Suppressor macrophage treated with lipopolysaccharide for 1 hour (primary cell): ENCODE results near the gene CBX2.
"Not testable (repeated sequence)": the region's sequence is repeated elsewhere in the genome, so short reads cannot be mapped to it uniquely, and the experiment has no call there.

Experiments used
- DNase-seq, 3 donors: peaks; one replicate each; pipeline ENCODE4 v3.0.0-alpha.2; 2020 to 2022

CBX2 gene

DNA sequence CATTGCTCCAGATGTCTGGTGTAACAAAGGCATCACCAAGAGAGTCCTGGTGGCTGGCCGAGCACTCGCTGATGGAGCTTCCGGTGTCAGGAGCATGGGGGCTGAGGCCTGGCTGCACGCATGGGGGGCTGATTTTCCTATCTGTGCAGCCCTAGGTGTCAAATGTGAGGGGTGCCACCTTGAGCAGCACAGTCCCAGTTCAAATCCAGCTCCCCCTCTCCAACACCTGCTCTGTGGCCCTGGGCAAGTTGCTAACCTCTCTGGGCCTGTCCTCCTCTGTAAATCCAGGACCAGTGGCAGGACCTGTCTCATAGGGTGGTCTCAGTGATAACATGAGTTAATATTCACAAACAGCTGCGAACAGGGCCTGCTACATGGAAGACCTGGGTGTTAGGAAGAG, 34.3 kb upstream of the CBX2 start:
- DNase-seq: no peak

DNA sequence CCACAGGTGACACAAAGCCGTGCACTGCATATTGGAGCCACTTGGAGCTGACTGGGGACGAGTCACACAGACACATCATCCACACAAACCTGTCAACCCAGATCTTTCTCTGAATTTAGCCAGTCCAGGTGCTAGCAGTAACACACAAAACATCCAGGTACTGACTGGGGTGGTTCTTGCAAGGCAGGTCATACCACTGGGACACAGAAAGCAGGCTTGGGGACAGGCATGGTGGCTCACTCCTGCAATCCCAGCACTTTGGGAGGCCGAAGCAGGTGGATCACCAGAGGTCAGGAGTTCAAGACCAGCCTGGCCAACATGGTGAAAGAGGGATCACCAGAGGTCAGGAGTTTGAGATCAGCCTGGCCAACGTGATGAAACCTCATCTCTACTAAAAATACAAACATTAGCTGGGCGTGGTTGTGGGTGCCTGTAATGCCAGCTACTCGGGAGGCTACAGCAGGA, 32.3 kb upstream of the CBX2 start:
- DNase-seq: no peak

DNA sequence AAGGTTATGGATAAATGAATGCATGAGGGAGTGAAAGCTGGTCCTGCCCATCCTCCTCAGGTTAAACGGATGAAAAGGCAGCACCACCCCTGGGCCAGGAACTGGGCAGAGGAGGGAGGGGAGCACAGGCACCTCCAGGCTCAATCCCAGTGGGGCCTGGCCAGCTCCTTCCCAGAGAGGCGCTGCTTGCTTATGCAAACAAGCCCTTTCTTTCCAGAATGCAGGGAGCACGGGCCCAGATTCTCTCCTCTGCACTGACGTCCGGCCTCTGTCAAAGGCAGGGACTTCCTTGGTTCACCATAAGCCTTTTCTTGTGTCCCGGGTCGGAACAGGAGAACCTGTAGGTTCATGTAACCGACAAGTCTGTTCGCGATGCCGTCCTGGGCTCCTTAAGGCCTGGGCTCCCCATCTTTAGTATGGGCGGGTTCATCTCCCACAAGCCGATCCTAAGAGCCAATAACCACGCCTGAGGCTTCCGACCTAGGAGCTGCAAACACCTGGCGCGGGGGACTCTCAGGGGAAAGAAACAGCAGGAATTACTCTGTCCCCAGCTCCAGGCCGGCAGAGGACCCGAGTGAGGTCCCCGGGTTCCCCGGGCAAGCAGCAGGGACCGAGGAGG, 30.9 kb upstream of the CBX2 start:
- no peak for DNase-seq

DNA sequence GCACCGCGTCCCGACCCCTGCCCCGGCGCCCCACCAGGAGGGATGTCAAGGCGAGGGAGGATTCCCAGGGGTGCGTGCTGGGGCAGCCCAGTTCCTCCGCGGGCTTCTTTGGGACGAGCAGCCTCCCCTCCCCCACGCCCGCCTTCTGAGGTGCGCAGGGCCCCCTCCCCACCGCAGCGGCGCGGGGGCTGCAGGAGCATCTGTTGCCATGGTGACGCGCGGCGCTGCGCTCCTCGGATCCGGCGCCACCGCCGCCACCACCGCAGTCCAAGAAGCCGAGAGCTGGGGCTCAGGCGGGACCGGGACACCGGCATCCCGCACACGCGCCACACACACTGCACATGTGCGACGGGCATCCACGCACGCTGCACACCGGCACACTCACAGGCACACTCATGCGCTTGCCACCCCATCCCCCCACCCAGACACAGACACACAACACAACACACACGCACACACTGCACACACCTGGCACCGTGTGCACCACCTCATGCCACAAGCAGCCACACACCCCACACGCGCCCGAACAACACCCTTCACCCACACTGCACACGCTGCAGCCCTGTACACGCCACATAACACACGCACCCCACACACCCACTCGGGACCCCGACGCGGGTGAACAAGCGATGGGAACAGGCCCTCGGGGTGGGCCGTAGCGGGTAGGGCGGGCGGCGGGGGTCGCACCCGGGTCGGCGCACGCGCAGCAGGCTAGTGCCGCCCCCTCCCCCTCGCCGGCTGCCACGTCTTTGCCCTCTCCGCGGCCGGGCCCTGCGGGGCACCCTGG, 30.2 kb upstream of the CBX2 start:
- no peak for DNase-seq

DNA sequence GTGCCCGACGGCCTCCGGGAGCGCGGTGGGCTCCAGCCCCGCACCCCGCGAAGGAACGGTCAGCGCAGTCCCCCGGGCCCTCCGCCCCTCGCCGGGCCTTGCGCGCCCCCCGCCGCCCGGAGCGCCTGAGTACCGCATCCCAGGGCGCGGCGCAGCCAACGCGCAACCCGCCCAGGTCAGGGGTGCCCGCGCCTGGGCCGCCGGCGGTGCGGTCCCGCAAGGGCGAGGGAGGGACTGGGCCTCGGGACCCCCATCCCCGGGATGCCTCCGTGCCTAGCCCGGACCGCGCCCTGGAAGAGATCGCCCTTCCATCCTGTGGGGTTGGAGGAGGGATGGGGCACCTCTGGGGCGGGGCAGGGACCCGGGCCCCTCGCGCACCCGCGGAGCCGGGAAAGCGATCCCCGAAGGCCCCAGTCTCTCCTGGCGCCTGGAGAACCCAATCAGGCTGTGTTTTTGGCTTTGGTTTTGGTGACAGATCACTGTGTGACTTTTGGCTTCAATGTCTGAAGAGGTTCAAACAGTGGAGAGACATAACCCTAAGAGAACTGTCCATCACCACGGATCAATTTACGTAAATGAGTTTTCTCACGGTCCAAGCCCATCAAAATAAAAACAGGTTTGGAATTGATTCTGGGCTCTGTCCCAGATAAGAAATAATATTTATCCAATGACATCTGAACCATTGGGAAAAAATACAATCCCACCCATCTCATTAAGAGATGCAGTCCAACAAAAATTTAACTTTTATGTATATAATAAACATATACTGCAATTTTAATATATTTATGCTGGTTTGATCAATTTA, 29.5 kb upstream of the CBX2 start:
- no peak for DNase-seq

DNA sequence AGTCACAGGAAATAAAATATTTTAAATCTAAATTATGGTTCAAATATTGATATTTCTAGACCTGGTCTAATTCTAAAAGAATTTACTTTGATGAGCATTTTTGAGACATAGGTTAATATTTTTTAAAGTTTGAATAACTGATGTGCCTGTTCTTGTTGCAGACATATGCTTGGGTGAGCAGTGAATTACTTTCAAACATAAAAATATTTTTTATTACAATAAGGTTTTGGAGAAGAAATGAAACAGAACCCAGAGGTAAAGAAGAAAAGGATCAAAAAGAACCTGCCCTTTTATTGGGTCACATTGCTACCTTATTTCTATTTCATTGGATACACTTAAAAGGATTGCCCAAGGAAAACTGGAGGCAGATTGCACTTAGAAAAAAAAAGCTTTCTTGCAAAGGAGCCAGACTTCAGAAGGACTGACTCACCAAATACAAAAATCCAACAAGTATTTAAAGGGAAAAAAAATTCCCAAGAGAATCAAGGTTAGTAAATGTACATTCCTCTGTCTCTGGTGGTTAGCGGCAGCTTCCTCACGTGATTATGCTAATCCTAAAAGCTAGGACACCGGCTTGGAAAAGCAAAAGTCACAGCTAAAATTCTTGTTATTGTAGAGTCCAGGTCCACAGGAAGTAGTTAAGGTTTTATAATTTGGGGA, 28.7 kb upstream of the CBX2 start:
- no peak for DNase-seq

DNA sequence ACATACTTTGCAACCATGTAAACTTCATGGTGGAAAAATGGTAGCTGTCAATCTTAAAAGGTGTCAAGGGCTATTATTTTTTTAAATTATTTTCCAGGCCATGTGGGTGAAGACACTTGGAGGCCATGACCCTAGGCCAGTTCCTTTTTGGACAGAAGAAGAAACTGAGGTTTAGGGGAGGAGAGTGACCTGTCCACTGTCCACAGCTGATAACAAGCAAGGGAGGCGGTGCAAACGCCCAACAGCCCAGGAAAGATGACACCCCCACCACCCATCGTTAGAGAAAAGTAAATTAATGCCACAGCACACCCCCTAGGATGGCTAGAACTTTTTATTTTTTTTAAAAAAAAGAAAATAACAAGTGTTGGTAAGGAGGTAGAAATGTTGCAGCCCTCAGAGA, 28.0 kb upstream of the CBX2 start:
- no peak for DNase-seq

DNA sequence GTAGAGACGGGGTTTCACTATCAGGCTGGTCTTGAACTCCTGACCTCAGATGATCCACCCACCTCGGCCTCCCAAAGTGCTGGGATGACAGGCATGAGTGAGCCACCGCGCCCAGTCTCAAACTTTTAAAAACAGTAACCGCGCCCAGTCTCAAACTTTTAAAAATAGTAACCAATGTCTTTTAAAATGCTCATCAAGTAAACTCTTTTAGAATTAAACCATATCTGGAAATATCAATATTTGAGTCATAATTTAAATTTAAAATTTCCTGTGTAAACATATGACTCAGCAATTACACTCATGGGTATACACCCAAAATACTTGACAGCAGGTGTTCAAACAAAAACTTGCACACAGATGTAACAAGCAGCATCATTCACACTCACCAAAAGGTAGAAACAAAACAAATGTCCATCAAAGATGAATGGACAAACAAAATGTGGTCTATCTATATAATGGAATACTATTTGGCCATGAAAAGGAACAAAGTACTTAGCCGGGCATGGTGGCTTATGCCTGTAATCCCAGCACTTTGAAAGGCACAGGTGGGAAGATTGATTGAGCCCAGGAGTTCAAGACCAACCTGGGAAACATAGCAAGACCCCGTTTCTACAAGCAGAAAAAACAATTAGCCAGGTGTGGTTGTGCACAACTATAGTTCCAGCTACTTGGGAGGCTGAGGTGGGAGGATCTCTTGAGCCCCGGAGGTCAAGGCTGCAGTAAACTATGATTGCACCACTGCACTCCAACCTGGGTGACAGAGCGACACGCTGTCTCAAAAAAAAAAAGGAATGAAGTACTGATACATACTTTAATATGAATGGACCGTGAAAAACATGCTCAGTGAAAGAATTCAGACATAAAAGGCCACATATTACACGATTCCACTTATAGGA, 27.1 kb upstream of the CBX2 start:
- DNase-seq: no peak

DNA sequence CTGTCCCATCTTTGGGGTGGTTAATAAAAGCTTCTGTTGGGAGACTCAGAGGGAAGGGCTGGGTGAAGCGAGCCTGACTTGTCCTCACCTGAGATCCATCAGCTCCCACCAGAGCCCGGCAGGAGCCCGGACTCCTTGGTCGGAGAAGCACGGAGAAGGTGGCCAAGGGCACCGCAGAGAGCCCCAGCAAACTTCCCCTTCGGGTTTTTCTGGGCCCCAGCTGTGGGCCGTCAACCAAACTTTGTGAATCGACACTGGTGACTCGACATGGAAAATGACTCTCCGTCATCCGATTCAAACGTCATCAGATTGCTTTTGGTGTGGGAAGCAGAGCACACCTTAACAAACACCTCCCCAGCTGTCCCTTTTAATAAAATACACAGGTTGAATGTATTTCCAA, 25.8 kb upstream of the CBX2 start:
- DNase-seq: peak; percentile 82 to 88 (median 85)

DNA sequence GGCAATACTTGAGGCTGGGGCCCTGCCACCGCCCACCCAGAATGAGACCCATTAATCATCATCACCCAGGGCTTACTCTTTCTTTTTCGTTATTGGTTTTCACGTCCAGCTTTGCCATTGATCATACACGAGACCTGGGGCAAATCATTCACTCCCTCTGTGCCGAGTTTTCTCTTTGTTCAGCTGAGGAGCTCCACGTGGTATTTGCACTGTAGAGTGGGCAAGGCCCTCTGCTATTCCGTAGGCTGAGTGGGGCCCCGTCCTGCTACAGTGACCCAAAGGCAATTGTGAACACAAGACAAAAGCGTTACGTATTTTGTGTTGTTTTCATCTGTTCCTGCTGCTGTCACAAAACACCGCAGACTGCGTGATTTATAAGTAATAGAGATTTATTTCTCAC, 23.6 kb upstream of the CBX2 start:
- no peak for DNase-seq

DNA sequence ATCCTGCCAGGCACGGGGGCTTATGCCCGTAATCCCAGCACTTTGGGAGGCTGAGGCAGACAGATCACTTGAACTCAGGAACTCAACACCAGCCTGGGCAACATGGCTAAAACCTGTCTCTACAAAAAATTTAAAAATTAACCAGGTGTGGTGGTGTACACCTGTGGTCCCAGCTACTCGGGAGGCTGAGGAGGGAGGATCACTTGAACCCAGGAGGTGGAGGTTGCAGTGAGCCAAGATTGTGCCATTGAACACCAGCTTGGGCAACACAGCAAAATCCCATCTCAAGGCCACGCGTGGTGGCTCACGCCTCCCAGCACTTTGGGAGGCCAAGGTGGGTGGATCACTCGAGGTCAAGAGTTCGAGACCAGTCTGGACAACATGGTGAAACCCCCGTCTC, 23.0 kb upstream of the CBX2 start:
- DNase-seq: not testable (repeated sequence)

DNA sequence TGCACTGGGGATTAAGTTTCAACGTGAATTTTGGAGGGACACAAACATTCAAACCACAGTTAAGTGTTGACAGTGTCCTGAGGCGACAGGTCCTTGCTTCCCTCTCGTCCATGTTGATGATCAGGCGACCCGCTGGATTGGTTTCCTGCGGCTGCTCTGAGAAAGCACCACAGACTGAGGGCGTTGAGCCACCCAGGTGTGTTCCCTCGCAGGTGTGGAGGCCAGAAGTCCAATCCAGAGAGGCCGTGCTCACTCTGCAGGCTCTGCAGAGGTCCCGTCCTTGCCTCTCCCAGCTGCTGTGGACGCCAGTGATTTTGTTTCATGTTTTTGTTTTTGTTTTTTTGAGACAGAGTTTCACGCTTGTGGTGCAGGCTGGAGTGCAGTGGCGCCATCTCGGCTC, 22.4 kb upstream of the CBX2 start:
- no peak for DNase-seq

DNA sequence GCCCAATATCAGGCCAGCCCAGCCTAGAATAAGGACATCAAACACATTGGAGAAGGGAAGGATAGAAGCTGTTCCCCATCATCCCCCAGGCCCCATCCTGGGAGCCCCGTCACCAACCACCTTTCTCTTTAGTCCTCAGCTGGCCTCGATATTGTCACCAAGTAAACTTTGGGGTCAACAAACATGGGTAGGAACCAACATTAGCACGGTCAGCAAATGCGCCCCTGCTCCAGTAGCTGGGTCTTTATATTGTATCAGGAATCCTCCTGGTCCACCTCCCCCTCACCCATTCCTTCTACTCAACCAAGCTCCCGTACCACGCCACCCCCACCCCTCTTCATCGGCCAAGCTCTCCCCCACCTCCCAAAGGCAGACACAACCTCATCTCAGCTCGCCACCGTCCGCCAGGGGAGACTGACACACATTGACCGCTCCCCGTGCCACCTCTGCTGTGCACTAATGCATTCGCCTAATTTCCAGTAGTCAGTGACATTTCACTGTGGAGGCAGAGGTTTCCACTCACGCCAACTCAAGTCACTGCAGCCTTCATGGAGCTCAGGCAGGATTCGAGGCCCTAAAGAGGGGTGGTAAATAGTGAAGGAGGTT, 20.7 kb upstream of the CBX2 start:
- no peak for DNase-seq

DNA sequence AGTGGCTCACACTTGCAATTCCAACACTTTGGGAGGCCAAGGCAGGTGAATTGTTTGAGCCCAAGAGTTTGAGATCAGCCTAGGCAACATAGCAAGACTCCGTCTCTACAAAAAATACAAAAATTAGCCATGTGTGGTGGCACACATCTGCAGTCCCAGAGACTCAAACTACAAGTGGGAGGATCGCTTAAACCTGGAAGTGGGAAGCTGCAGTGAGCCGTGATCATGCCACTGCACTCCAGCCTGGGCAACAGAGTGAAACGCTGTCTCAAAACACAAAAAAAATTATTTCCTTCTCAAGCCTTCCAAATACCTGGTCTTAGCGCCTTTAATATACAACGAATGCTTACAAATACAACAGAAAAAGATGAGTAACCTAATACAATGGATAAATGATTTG, 19.7 kb upstream of the CBX2 start:
- DNase-seq: no peak

DNA sequence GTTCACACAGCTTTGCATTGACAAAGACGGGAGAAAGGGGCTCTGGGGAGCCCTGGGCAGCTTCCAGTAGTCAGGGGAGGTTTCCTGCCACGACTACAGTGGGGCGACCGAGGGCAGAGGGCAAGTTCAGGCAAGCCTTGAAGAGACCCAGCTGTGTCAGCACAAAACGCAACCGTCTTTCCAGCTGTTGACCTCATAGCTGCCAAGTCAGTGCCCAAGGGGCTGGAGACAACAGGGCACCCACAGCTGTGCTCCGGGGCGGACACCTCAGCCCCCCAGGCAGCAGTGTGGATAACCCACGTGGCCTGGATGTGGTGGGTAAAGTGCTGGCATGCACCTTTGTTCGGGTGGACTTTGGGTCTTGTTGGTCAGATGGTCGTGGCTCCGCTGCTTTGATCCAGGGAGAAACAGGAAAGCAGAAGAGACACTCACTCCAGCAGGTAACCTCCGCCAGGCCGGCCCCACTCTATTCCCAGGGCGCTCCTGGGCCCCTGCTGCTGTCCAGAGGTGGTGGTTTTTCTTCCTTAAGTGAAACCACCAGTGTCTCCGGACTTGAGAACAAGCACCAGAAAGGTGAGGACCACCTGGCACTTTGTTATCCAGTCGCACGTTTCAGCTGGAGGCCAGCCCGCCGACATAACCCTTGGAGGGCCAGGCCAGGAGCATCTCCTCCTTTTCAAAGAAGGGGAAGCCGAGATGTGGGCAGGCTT, 17.6 kb upstream of the CBX2 start:
- DNase-seq: no peak

DNA sequence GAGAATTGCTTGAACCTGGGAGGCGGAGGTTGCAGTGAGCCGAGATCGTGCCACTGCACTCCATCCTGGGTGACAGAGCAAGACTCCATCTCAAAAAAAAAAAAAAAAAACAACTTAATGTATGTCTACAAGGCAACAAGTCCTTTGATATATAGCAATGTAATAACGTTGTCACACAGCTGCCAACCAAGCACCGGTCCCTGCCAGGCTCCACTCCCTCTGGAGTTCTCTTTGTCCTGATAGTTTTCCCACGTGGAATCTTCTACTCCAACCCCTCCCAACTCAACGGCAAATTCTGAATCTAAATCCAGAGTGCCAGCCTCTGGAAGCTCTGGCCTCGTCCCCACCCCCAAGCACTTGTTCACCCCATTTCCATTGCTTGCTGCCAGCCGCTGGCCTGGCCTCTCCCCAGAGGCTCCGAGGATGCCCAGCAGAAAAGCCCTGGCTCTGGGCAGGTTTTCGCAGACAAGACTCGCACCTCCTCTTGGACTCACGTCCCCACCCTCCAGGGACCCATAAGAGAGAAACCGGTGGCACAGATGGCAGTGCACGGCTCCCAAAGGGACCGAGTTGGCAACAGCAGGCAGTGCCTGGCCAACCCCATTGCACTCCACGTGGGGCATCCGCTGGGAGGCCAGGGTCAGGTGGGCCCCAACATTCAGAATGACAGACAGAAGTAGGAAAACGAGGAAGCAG, 15.9 kb upstream of the CBX2 start:
- DNase-seq: no peak

DNA sequence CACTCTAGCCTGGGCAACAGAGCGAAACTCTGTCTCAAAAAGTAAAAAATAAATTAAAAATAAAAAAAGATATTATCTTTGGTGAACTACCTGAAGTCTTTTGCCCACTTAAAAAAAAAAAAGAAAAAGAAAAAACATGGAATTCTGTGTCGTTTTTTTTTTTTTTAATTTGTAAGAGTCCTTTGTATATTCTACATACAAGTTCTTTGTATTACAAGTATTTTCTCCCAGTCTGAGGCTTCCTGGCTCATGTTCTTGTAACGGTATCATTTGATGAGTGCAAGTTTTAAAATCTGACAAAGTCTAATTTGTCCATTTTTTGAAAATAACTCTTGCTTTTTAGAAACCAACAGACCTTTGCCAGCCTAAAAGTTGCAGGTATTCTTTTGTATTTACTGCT, 12.2 kb upstream of the CBX2 start:
- no peak for DNase-seq

DNA sequence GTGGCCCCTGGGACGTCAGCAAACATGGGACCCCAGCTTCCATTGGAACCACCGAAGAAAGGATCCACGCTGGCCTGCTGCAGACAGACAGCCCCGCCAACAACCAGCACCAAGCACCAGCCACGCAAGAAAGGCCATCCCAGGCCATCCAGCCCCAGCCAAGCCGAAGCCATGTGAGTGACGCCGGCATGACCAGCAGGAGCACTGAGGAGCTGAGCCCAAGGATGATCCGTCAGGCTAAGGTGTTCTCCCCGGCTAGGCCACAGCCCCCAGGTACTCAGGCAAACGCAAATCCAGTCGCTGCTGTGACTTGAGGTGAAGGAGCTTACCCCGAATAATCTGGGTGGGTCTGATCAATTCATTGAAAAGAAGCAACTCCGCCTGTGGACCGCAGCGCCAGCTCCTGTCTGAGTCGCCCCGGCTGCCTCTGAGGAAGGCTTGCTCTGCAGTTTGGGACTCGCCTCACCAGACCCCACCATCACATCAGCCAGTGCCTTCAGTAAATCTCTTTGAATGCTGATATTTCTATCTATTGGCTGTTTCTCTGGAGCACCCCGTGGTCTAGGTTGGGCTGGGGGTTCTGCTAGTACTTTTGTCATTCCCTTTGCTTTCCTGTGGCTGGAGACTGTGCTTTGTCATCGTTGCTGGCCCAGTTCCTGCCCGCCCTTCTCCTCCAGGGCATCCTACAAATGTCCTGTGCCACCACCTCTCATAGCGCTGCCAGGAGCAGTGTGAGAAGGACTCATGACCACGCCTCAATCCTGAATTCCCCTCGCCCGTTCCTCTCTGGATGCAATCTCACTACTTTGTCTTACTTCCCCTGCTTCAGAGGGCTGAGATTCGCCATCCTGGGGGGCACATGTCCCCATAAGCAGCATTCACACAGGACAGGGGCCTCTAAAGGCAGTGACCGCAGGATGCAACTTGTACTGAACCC, 8.1 kb upstream of the CBX2 start:
- DNase-seq: peak in 1 of 3 donors; percentile 31

DNA sequence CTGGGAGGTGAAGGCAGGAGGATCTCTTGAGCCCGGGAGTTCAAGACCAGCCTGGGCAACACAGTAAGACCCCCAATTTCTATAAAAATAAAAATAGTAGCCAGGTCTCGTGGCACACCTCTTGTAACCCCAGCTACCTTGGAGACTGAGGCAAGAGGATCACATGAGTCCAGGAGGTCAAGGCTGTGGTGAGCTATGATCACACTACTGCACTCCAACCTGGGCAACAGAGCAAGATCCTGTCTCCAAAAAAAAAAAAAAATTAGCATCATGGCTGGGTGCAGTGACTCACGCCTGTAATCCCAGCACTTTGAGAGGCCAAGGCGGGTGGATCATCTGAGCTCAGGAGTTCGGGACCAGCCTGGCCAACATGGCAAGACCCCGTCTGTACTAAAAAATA, 6.7 kb upstream of the CBX2 start:
- DNase-seq: no peak
